ENCODE data around the gene EPN1.
A peak's percentile ranks its signal among the peaks of the same experiment; 100 is the strongest.

EPN1 gene

GRCh38 chr19:55646889-55647731, 27.9 kb upstream of the EPN1 start:
- no peak for DNase-seq

- peak; percentile 40 to 46 for DNase-seq
Measured at GRCh38 chr19:55647732-55648584, 27.1 kb upstream of the EPN1 start, which contains the start of gene CCDC106. Gene CCDC106 (plus strand): TSS chr19:55648212. CDS start chr19:55649047, 835 bp downstream.

- DNase-seq: no peak
Measured at GRCh38 chr19:55648585-55649267, 26.3 kb upstream of the EPN1 start.

- no peak for DNase-seq
Measured at GRCh38 chr19:55649268-55650125, 25.5 kb upstream of the EPN1 start.

GRCh38 chr19:55650126-55650557, 24.9 kb upstream of the EPN1 start:
- DNase-seq: peak; percentile 32 to 41

- DNase-seq: no peak
Measured at GRCh38 chr19:55650602-55651230, 24.3 kb upstream of the EPN1 start.

- DNase-seq: no peak
Measured at GRCh38 chr19:55651236-55651635, 23.8 kb upstream of the EPN1 start.

GRCh38 chr19:55652311-55653128, 22.5 kb upstream of the EPN1 start:
- no peak for DNase-seq

GRCh38 chr19:55653651-55654322, 21.2 kb upstream of the EPN1 start:
- DNase-seq: peak; percentile 96 to 97

GRCh38 chr19:55654323-55654867, 20.6 kb upstream of the EPN1 start:
- peak; percentile 98 to 99 for DNase-seq

- DNase-seq: peak; percentile 95 to 96
Measured at GRCh38 chr19:55654868-55655647, 20.0 kb upstream of the EPN1 start, which contains the start of gene U2AF2. Gene U2AF2 (plus strand): TSS chr19:55655035. CDS start chr19:55655105, 70 bp downstream.

- DNase-seq: no peak
Measured at GRCh38 chr19:55655648-55656040, 19.4 kb upstream of the EPN1 start.

- DNase-seq: no peak
Measured at GRCh38 chr19:55656552-55656951, 18.5 kb upstream of the EPN1 start.

- peak; percentile 31 to 54 for DNase-seq
Measured at GRCh38 chr19:55656988-55657747, 17.9 kb upstream of the EPN1 start.

- DNase-seq: no peak
Measured at GRCh38 chr19:55658846-55659459, 16.1 kb upstream of the EPN1 start.

GRCh38 chr19:55659822-55660221, 15.2 kb upstream of the EPN1 start:
- DNase-seq: no peak

- no peak for DNase-seq
Measured at GRCh38 chr19:55660404-55660803, 14.6 kb upstream of the EPN1 start.

- no peak for DNase-seq
Measured at GRCh38 chr19:55660991-55661390, 14.0 kb upstream of the EPN1 start.
